WI38 (cell line): ENCODE measurements around the gene ETV3L.

Source experiments
- H3K4me3 ChIP-seq: 2 replicates; pipeline ENCODE4 v1.5.1; 2011; ENCODE audit warnings: low read depth, mild to moderate bottlenecking, control low read depth, low read length
- TF ChIP-seq, protein P1 (sequence below): IDR thresholded peaks from 2 replicates; pipeline ENCODE4 v1.5.1; 2012; ENCODE audit warnings: low read depth, mild to moderate bottlenecking, control low read depth, low read length

Gene ETV3L

DNA sequence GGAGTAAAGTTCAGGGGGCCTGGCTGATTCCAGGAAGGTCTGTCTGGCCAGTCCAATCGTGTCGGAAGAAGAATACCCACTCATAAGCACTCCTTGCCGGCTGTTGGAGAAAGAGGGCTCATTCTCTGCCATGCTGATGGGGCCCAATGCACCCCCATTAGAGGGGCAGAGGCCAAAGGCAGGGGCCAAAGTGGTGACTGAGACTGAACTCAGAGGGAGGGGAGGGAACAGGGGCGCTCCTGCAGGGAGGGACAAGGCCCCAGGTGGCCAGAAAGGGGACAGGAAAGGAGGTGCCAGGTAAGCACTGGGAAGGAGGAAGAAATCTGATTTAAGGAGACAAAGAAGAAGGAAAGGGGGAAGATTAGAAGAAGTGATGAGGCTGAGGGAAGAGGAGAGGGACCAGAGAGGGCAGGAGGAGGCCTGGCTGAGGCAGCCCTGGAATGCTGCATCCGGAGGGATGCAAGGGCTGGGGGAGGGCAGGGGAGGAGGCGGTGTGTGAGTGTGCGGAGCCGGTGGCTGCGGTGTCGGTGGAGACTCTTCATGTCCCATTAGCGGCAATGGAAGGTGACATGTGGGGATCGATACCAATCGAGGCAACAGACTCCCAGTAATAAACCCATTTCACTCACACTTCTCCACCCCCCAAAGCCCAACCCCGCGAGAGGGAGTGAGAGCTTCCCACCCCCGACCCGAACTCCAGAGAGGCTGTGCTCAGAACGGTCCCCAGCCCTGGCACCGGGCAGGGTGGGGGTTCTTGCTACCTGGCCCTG, 12.0 kb upstream of the ETV3L start:
- no peak overlapping the region for H3K4me3 ChIP-seq
- TF ChIP-seq, protein P1, sequence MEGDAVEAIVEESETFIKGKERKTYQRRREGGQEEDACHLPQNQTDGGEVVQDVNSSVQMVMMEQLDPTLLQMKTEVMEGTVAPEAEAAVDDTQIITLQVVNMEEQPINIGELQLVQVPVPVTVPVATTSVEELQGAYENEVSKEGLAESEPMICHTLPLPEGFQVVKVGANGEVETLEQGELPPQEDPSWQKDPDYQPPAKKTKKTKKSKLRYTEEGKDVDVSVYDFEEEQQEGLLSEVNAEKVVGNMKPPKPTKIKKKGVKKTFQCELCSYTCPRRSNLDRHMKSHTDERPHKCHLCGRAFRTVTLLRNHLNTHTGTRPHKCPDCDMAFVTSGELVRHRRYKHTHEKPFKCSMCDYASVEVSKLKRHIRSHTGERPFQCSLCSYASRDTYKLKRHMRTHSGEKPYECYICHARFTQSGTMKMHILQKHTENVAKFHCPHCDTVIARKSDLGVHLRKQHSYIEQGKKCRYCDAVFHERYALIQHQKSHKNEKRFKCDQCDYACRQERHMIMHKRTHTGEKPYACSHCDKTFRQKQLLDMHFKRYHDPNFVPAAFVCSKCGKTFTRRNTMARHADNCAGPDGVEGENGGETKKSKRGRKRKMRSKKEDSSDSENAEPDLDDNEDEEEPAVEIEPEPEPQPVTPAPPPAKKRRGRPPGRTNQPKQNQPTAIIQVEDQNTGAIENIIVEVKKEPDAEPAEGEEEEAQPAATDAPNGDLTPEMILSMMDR, result no peak

DNA sequence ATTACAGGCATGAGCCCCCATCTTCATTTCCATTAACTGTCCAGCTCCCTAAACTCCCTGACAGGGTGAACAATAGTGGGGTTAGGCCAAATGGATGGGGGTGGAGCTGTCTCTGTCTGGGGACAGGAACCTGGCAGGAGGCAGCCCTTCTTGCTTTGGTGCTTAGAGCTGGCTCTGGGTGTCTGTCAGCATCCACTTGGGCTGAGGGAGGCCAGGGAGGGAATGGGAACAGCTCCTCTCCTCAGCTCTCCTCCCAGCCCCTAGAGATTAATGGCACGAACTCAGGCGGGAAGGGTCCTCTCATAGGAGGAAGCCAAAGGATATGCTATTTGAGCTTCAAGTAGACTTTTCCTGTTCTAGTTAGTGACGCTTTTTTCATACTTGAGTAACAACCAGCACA, 11.1 kb upstream of the ETV3L start:
- no peak overlapping the region for H3K4me3 ChIP-seq
- TF ChIP-seq, protein P1, result no peak

DNA sequence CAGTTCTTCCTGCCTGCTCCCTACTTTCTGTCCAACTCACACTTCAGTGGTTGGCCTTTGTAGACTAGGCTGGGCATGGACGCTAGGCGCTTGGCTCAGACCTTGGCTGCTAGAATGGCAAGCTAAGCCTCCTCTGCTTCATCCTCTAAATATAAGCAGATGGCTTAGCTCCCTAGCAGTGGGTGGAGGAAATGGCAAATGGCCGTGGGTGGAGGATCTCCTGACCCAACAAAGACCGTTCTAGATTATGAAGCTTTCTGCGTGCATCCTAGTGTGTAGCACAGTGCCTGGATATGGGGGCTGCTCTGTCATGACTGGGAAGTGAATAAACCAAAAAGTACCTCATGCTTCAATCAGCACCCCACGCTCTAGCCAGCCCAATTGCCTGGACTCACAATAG, 10.4 kb upstream of the ETV3L start:
- TF ChIP-seq, protein P1, result no peak
- no peak overlapping the region for H3K4me3 ChIP-seq

DNA sequence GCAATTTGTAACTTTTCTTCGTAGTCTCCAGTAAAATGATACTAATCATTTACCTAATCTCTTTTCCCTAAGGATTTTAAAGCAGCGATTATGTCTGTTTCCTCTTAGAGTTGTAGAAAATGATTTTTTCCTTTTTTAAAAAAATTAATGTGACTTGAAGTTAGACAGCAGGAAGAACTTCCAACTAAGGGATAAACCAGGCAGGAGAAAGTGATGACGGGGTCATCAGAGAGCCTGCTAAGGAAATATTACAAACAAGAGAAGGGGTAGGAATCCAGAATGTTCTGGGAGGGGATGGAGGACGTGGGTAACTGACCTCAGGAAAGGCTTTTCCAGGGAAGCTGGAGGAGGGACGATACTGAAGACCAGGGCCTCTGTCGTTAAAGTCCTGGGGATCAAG, 8.8 kb upstream of the ETV3L start:
- no peak overlapping the region for H3K4me3 ChIP-seq
- TF ChIP-seq, protein P1, result no peak

DNA sequence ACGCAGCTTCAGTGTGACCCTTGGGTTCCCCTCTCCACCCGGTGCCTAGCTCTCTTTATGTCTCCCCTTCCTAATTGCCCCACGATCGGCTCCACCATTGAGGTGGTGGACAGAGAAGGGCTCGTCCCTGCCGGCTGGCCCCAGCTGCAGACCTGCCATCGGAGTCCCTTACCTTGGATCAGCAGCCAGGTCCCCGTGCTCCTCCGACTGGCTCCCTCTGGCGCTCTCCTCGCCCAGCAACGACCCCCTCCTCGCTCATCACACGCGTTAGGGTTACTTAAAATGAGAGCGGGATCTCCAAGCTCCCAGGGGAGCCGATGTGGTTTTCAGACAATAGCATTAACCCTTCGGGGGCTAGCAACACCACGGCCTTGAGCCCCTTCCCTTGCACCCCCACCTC, 8.1 kb upstream of the ETV3L start:
- no peak overlapping the region for H3K4me3 ChIP-seq
- TF ChIP-seq, protein P1, result no peak

DNA sequence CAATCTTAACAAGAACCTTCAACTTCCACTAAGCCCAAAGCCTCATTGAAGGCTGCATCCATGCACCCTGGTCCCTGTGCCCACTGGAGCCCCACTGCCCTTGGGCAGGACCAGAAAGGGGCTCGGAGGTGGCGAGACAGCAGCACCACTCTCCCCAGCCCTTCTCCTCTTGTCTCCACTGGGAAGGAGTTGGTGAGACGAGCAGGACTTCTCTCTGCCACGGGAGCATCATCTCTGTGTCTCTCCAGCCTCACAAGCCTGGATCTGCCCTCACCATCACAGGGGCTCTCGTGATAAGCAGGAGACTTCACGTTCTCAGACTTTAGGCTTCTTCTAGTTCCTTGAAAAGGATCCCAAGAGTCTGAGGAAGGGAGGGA, 7.2 kb upstream of the ETV3L start:
- H3K4me3 ChIP-seq, result no peak overlapping the region
- TF ChIP-seq, protein P1, result no peak

DNA sequence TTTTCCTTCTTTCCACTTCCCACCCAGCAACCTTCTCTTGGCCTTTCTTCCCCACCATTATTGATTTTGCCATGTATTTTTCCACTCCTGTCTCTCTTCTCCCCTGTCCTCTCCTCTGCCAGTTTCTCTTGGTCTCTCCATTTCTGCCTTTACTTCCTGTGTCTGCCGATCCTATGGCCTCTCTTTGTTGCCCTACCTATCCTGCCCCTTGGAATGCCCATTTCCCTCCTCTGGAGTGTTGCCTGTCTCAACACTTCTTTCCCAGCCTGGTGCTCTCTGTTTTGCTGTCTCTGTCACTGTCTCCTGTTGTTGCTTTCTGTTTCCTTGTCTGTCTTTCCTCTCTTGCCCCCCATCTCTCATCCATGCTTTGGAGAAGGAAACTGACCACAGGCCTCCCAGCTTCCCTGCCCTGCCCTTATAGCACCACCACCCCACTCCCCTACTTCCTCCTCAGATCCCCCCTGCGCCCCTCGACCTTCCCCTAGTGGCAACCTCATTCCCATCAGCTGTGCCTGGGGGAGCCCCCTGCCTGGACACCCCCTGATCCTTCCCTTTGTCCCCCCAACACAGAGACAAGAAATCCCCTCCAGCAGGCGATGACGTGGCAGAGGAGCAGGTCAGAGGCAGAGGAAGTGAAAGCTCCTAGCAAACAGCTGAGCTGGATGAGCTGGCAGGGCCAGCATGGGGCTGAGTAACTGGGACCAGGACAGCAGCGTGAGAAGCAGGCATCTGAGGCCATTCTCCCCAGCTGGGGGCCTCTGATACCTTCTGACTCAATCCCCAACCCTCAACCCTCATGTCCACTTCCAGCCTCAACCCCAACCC, 6.6 kb upstream of the ETV3L start:
- TF ChIP-seq, protein P1, result no peak
- no peak overlapping the region for H3K4me3 ChIP-seq
